GM19025 (cell line): ENCODE results near the gene COMTD1.

Experiments
- ATAC-seq: cut with Tn5 transposase; IDR thresholded peaks from one replicate; pipeline ENCODE4 v1.9.1; 2021; ENCODE audit warnings: mild to moderate bottlenecking, low read depth, moderate library complexity; ENCODE audit not compliant: unreplicated experiment

The COMTD1 gene

DNA sequence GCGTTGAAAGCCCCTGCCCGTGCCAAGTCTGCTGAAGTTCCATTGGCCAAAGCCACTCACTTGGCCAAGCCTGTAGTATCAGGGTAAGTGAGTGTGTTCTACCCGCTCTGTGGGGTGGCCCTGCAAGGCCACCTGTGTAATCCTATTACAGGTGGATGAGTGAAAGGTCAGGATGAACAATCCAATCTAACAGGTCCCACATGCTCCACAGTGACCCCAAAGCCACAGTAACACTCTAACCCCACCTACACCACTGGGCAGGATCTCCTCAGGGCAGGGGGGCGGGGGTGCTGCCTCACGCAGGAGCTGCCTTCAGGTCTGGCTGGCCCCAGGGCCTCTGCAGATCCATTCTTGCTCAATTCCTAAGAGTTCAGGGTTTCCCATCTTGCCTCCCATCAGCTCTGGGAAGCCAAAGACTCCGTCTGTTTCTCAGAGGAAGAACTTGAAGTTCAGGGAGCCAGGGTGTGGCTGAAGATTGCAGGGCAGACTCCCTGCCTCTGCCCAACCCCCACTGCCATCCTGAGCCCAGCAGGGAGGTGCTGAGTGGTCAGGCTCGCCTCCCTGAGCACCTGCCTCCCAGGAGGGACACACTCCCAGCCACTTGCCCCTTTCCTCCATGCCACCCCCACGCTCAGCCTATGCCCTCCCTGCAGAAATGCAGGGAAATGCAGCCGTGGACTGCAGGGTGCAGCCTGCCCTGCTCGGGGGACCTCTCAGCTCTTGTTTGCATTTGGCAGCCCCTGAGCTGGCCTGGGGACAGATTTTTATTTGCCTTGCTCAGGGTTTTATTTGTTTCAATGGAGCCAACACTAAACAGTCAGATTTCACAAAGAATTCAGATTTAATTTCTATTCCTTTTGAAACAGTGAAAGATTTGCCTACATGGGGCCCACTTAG is 9.8 kb upstream of the COMTD1 start:
- no peak for ATAC-seq

DNA sequence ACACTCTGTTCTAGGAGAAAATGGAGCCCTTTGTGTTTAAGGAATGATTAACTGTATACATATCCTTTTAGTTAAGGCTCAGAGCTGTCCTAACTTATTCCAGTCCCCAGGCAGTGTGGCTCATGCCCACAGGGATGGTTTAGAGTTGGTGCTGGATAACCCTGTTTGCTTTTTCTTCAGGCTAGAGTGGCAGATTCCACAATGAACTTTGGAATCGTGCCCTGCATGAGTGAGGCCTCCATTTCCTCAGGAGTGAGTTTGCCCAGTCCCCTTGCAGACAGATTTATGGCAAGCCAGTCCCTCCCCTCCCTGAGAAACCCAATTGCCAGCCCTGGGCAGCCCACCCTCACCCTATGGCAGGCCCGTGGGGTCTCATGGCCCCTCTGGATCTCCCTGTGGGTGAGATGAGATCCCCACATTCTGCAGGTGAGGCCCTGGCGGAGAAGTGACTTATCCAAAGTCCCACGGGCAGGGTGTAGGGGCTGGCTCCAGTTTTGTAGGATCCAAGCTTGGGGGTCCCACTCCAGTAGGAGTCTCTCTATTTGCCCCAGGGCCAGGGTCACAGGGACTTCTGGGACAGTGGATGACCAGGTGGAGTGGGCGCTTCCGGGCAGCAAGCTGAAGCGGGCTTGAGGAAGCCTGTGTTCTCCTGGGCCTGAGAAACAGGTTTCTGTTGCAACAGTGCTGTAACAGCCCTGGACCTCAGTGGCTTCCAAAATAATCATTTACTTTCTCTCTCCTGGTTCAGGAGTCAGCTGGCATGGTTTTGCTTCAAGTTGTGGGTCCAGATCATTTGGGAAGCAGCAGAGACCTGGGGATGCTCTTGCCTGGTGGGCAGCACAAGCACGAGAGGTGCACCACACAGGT is 9.0 kb upstream of the COMTD1 start:
- ATAC-seq: no peak

DNA sequence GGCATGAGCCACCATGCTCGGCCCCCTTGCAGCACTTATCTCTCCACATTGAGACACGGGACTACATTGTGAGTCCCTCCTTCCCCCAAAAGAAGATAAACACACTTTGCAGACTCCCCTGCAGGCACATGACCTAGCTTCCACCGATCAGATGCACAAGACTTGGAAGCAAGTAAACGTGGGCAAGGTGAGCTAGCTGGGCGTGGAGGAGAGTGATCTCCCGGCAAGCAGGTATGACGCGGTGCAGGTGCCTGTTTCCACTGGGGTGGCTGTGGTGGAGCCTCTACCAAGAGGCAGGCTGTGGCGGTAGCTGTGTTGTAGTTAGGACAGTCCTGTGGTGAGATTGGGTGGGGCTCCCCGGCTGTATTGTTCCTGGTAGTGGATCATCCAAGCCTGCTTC is 7.7 kb upstream of the COMTD1 start:
- ATAC-seq: no peak

DNA sequence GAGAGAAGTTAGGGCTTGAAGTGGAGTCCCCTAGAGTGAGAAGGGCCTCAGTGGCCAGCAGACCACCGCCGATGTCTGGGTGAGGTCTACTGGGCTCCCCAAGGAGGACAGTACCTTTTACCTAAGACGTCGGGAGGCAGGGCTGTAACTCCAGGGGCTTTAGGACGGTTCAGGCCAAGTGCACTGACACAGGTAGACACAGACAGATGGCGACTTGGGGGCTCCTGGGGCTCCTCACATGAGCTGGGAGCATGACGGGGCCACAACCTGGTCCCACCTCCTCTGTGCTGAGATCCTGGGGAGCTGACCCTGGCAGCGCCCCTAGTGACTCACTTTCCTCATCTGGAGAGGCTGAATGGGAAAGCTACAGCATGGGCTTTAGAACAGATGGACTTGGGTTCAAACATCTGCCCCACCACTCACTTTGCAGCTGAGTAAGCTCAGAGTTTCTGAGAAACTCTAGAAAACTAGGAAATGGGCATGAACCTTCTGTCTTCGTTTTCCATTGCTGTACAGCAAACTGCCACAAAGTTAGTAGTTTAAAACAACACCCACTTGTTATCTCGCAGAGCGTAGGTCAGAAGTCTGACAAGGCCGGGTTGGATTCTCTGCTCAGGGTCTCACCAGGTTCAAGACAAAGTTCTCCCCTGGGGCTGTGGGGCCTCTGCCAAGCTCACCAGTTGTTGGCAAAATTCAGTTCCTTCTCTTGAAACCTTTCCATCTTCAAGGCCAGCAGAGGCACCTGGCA is 4.7 kb upstream of the COMTD1 start:
- no peak for ATAC-seq

DNA sequence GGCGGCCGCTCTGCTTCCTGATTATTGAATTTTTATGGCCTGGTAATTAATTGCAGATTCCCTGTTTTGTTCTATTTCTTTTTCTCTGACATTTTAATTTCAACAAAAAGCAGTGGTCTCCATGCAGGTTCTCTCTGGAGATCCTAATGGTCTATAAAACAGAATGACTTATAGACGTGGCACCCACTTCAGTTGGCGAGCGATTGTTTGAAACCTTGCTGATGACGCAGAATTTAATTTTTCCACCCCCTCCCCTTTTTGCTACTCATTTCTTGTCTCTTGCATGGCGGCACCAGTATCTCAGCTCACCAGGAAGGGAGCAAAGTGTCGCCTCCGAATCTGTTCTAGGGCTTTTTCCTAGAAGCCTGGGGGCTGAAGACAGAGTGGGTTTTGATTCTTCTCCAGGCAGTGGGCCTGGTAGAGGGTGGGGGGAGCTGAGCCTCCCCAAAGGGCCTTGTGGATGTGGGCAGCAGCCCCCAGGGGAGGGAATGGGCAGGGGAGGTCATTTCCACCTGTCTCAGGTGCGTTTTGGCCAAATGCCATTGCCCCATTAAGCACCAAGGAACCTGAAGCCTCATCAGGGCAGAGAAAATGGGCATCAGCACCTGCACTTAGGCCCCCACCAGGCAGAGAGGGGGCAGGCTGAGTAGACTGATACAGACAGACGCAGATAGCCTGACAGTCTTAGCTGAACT is 3.5 kb upstream of the COMTD1 start:
- no peak for ATAC-seq

GRCh38 chr10:75238182-75239095 is 2.7 kb upstream of the COMTD1 start:
- ATAC-seq: no peak

DNA sequence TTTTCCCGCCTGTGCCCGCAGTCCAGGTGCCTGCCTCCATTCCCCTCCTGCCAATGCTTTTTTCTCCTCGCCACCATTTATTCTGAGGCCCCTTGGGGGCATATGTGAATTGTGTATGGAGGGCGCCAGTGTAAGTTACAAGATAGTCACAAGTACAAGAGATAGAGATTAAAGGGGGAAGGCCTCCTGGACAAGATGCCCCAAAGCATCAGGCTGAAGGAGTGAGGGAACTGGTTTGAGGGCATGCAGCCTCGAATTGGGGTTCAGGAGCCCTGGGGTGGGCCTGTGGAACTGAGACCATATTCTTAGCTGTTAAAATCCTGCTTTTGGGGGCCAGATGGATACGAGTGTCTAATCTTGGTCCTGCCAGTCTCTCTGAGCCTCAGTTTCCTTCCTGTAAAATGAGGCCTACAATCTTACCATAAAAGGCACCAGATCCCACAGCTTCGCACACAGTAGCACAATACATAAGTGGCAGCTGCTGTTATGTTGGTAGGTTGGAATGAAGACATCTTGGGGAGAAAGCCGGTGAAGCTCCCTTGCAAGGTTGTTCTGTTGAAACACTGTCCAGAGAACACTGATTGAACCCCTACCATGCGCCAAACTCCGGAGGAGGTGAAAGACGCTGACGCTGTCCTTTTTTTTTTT is 545 bp upstream of the COMTD1 start:
- no peak for ATAC-seq

DNA sequence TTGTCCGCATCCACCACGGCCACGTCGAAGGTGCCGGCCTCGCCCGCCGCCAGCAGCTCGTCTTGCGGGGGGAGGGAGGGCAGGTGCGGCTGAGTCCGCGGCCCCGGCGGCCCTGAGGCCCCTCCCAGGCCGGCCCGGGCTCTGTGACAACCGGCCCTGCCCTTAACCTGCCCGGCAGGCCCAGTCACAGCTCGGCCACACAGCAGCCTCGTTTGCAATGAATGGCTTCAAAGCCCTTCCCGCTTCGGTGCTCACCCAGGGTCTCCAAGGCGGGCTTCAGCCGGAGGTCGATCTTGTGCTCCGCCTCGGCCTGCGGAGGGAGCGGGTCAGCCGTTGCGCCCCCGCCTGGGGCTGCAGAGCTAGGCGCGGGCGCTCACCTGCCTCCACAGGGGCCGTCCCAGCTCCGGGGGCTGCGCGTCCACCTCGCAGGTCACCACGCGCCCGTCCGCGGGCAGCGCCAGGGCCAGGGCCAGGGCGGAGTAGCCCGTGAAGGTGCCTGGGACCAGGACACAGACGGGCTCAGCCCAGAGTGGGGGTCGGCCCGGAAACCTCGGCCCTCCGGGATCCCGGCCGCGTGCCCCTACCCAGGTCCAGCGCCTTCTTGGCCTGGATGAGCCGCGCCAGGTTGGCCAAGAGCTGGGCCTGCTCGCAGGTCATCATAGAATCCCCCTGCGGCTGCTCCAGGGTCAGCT is 928 bp downstream of the COMTD1 start:
- no peak for ATAC-seq

DNA sequence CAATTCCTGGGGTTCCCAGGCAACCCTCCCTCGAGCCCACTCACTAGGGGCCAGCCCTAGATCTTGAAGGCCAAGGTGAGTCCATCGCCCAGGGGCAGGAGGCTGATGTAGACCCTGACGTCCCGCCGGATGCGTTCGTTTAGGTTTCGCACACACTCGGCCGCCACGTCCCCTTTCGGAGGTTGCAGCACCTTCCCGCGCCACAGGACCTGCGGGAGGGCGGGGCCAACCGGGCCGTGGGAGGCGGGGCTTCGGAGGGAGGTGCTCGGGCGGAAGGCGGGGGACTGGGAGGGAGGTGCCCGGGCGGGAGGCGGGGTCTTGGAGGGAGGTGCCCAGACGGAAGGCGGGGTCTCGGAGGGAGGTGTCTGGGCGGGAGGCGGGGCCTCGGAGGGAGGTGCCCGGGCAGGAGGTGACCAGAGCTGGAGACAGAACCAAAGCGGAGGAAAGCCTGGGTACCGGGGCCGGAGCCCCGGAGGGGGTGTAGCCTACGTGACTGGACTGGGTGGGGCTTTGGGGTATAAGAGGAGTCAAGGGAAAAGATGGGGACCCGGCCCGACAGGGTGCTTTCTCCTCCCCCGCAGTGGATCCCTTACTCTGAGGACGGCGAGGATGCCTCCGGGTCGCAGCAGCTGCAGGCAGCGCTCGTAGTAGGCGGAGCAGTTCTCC is 1.6 kb downstream of the COMTD1 start:
- peak; percentile 50 for ATAC-seq

DNA sequence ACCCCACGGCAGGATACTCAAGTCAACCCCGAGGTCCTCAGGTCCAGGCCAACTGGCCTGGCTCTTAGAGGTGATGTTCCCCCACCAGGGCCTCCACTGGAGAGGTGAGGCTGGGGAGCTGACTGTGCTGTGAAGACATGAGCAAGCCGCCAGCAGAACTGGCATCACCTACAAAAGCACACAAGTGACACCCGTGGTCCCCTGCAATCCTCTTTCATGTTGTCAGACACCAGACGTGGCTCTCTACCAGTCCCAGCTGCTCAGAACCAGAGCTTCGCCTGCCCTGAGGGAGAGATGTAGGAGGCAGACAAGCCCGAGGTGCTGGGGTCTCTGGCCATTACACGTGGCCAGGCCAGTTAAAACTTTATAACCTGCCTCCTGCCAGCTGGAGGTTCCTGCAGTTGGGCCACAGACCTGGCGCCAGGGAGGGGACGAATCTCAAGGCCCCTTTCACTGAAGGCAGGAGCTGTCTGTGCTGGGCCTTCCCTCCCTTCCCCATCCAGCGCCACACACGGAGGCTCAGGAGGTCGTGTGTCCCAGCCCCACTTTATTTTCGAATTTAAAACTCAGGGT is 2.2 kb downstream of the COMTD1 start:
- ATAC-seq: no peak

GRCh38 chr10:75231672-75232581 is 3.8 kb downstream of the COMTD1 start:
- ATAC-seq: no peak

DNA sequence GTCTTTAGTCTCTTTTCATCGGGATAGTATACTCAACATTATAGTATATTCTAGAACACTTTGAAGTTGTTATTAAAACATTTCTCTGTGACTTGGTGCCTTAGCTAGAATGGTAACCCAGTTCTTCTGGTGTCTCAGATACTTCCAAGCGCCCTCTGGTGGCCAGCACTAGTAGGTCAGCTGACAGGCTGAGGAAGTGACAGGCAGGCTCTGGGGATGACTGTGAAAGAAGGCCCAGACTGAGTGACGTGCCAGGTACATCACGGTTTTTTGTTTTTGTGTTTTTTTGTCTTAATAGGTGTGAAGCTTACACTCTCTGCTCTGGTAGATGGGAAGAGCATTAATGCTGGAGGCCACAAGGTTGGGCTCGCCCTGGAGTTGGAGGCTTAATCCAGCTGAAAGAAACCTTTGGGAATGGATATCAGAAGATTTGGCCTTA is 5.1 kb downstream of the COMTD1 start:
- ATAC-seq: no peak

GRCh38 chr10:75229971-75230370 is 5.8 kb downstream of the COMTD1 start:
- ATAC-seq: no peak

GRCh38 chr10:75228834-75229233 is 6.9 kb downstream of the COMTD1 start:
- ATAC-seq: no peak

GRCh38 chr10:75228278-75228677 is 7.5 kb downstream of the COMTD1 start:
- no peak for ATAC-seq

GRCh38 chr10:75226656-75227055 is 9.1 kb downstream of the COMTD1 start:
- ATAC-seq: no peak
